AG09319 (cell line): ENCODE measurements around the gene IL1RL2.
A peak's percentile ranks its signal among the peaks of the same experiment; 100 is the strongest.

Experiments
- DNase-seq: peaks from one replicate; pipeline ENCODE4 v3.0.0-alpha.2; 2010; ENCODE audit warnings: low read depth; ENCODE audit errors: extremely low read depth
- TF ChIP-seq, protein P1 (sequence below): IDR thresholded peaks from 2 replicates; pipeline ENCODE4 v1.5.1; 2011; ENCODE audit warnings: low read depth, mild to moderate bottlenecking, inconsistent platforms, low read length, moderate library complexity

The IL1RL2 gene

DNA sequence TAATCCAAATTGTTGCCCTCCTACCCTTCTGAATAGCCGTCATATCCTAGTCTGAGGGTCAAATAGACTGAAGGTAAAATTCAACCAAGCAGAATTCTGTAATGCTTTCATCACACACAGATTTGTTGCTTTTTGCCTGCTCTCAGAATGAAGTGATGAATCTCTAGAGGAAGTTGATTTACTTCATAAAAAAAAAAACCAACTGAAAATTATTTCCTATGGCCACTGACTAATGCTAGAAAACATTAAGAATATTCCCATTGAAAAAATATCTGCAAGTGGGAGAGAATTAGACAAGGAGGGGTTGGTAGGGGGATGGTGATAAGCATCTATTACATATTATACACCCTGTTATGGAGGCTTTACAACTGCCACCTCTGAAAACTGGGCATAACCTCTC, 2.3 kb upstream of the IL1RL2 start:
- no peak for DNase-seq
- TF ChIP-seq, protein P1, sequence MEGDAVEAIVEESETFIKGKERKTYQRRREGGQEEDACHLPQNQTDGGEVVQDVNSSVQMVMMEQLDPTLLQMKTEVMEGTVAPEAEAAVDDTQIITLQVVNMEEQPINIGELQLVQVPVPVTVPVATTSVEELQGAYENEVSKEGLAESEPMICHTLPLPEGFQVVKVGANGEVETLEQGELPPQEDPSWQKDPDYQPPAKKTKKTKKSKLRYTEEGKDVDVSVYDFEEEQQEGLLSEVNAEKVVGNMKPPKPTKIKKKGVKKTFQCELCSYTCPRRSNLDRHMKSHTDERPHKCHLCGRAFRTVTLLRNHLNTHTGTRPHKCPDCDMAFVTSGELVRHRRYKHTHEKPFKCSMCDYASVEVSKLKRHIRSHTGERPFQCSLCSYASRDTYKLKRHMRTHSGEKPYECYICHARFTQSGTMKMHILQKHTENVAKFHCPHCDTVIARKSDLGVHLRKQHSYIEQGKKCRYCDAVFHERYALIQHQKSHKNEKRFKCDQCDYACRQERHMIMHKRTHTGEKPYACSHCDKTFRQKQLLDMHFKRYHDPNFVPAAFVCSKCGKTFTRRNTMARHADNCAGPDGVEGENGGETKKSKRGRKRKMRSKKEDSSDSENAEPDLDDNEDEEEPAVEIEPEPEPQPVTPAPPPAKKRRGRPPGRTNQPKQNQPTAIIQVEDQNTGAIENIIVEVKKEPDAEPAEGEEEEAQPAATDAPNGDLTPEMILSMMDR: no peak

DNA sequence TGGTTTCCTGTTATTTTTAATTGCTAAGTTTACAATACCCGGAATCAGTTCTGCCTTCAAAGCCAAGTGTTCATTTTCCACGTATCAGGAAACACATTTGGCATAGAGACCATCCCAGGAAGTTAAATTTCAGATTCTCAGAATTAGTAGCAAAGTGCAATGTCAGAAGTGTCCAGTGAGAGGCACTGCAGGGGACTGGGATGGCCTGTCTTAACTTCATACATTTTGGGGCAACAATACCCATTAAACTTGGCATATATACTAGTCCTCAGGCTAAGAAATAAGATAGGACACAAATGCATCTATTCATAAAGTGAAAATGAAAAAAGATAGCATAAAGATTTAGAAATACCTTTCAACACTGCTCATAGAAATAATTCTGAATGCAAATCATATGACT, 1.5 kb upstream of the IL1RL2 start:
- TF ChIP-seq, protein P1: peak; percentile 53
- no peak for DNase-seq

- no peak for DNase-seq
- TF ChIP-seq, protein P1: peak; percentile 47
These were observed 800 bp downstream of the IL1RL2 start for GRCh38 chr2:102187496-102188150.

DNA sequence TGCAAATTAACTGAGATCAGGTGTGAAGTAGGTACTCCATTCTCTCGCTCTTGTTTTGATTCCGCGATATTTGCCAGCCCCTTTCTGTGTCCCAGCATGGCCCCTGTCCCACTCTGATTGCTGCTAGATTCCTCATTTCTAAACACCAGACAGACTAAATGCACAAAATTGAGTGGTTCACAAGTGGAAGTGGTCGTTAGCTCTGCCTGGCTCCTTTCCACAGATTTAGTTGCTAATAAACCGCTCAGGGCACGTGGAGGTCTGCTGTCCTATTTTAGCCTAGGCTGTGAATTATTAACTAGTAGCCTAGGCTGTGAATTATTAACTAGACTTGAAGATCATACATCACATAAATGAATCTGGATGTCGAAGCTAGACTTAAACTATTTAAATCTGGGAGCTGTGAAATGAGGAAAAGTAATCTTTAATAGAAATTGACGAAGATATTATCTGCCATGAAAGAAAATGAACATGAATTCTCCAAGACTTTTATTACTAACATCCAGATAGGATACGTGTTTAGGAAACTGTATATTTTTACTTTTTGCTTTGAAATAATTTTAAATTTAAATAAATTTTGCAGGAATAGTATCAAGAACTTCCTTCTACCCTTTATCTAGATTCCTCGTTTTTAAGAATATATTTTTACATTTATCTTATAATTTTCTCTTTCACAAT, 3.7 kb downstream of the IL1RL2 start:
- no peak for DNase-seq
- TF ChIP-seq, protein P1: no peak

DNA sequence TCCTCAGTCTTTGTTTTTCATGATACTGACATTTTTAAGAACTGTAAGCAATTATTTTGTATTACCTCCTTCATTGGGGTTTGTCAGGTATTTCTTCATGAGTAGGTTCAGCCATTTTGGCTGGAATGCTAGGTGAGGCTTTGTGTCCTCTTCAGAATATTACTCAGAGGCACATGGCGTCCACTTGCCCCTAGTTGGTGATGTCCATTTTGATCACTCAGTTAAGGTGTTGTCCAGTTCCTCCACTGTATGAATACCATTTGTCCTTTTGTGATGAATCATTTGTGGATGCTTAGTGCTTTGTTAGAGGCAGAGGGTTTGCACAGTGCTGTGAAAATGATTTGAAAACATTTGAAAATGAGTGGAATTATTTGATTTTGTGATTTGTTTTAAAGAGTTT, 4.7 kb downstream of the IL1RL2 start:
- TF ChIP-seq, protein P1: no peak
- DNase-seq: no peak

GRCh38 chr2:102193074-102193473, 6.3 kb downstream of the IL1RL2 start:
- TF ChIP-seq, protein P1: no peak
- DNase-seq: no peak

DNA sequence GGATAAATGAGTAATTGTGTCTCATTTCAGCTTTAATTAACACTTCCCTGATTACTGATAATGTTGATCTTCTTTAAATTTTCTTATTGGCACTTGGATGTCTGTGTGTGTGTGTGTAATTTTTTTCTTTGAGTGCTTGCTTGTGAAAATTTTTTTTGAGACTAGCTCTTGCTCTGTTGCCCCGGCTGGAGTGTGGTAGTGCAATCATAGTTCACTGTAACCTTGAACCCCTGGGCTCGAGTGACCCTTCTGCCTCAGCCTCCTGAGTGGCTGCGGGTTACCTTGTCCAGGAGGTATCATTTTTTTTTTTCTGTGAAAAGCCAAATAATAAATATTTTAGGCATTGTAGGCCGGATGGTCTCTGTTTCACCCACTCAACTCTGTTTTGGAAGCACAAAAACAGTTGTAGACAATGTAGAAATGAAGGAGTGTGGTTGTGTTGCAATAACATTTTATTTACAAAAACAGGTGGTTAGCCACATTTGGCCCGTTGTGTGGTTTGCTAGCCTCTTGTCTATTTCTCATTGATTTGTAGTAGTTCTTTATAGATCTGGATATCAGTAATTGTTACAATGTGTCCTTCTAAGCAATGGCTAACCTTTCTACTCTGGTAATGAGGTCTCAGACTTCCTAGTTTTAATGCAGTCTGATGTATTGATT, 7.9 kb downstream of the IL1RL2 start:
- TF ChIP-seq, protein P1: no peak
- no peak for DNase-seq
